HUES48 (cell line): ENCODE data around the gene ISOC2.

Experiments used
- H3K27ac ChIP-seq: one replicate; pipeline ENCODE4 v1.7.0; 2013; ENCODE audit warnings: low read depth, low read length, inconsistent platforms
- H3K27me3 ChIP-seq: 2 replicates; pipeline ENCODE4 v1.6.1; 2013; ENCODE audit warnings: mild to moderate bottlenecking, low read length; ENCODE audit not compliant: control insufficient read depth, insufficient read depth
- H3K36me3 ChIP-seq: 2 replicates; pipeline ENCODE4 v1.6.1; 2013; ENCODE audit warnings: low read length; ENCODE audit not compliant: control insufficient read depth, insufficient read depth
- H3K4me1 ChIP-seq: 2 replicates; pipeline ENCODE4 v1.6.1; 2013; ENCODE audit warnings: mild to moderate bottlenecking, low read length; ENCODE audit not compliant: control insufficient read depth, insufficient read depth
- H3K4me3 ChIP-seq: 2 replicates; pipeline ENCODE4 v1.5.1; 2013; ENCODE audit warnings: mild to moderate bottlenecking, low read depth, low read length
- H3K9ac ChIP-seq: 2 replicates; pipeline ENCODE4 v1.6.1; 2013; ENCODE audit warnings: mild to moderate bottlenecking, low read depth, low read length, moderate library complexity
- H3K9me3 ChIP-seq: 2 replicates; pipeline ENCODE4 v1.6.1; 2013; ENCODE audit warnings: low read length; ENCODE audit not compliant: control insufficient read depth, insufficient read depth

The ISOC2 gene

GRCh38 chr19:55461259-55461973 lies at the start of gene ISOC2:
Gene ISOC2, minus strand, starts transcription at chr19:55461642. Its CDS starts 5,156 bp downstream, at chr19:55456486.
- Histone ChIP-seq H3K27ac (peak within 1 kb of the TSS; percentile 97), H3K4me3 (peak within 1 kb of the TSS; percentile 79), H3K27me3 (no peaks in the 10 kb centered on the region), H3K9me3 (no peaks in the 10 kb centered on the region), H3K4me1 (peaks cover 27% of the 10 kb centered on the region), H3K36me3 (0 out of 2 replicates have a peak, but pooled peaks cover 4% of the 10 kb centered on the region), H3K9ac (peak within 1 kb of the TSS; percentile 87)

GRCh38 chr19:55508120-55508519 lies 46.7 kb upstream of the ISOC2 start:
- no peaks in the 10 kb centered on the region for H3K4me1 ChIP-seq
- H3K9ac ChIP-seq, result no peak overlapping the region
- peaks cover 21% of the 10 kb centered on the region for H3K27me3 ChIP-seq

GRCh38 chr19:55504981-55505380 lies 43.5 kb upstream of the ISOC2 start:
- no peaks in the 10 kb centered on the region for H3K36me3 ChIP-seq
- no peak overlapping the region for H3K27ac ChIP-seq

More at GRCh38 chr19:55508120-55508519, 46.7 kb upstream of the ISOC2 start:
- peaks cover 2% of the 10 kb centered on the region; the same call in 1 of the 2 replicates for H3K9me3 ChIP-seq
- H3K27ac ChIP-seq, result no peak overlapping the region
- no peak overlapping the region for H3K4me3 ChIP-seq
- H3K36me3 ChIP-seq, result no peaks in the 10 kb centered on the region

GRCh38 chr19:55504252-55504603 lies 42.8 kb upstream of the ISOC2 start:
- Histone ChIP-seq H3K4me3 (no peak overlapping the region), H3K4me1 (no peaks in the 10 kb centered on the region), H3K9me3 (peaks cover 3% of the 10 kb centered on the region; the same call in 1 of the 2 replicates), H3K36me3 (no peaks in the 10 kb centered on the region), H3K9ac (no peak overlapping the region), H3K27me3 (peaks cover 37% of the 10 kb centered on the region), H3K27ac (no peak overlapping the region)

More at GRCh38 chr19:55504981-55505380, 43.5 kb upstream of the ISOC2 start:
- Histone ChIP-seq H3K4me3 (no peak overlapping the region), H3K27me3 (peaks cover 37% of the 10 kb centered on the region), H3K9me3 (peaks cover 3% of the 10 kb centered on the region; the same call in 1 of the 2 replicates), H3K9ac (no peak overlapping the region), H3K4me1 (no peaks in the 10 kb centered on the region)

GRCh38 chr19:55503502-55504251 lies 42.2 kb upstream of the ISOC2 start:
- Histone ChIP-seq H3K9me3 (peaks cover 3% of the 10 kb centered on the region; the same call in 1 of the 2 replicates), H3K4me1 (no peaks in the 10 kb centered on the region), H3K36me3 (no peaks in the 10 kb centered on the region), H3K9ac (no peak overlapping the region), H3K27me3 (peaks cover 34% of the 10 kb centered on the region), H3K27ac (no peak overlapping the region), H3K4me3 (peak overlapping the region; percentile 51)

GRCh38 chr19:55503157-55503501 lies 41.7 kb upstream of the ISOC2 start:
- H3K27ac ChIP-seq, result no peak overlapping the region
- H3K27me3 ChIP-seq, result peaks cover 34% of the 10 kb centered on the region
- H3K9ac ChIP-seq, result no peak overlapping the region
- no peaks in the 10 kb centered on the region for H3K4me1 ChIP-seq
- no peak overlapping the region for H3K4me3 ChIP-seq
- H3K9me3 ChIP-seq, result peaks cover 3% of the 10 kb centered on the region; the same call in 1 of the 2 replicates
- no peaks in the 10 kb centered on the region for H3K36me3 ChIP-seq

GRCh38 chr19:55502197-55502952 lies 40.9 kb upstream of the ISOC2 start:
- H3K27ac ChIP-seq, result no peak overlapping the region
- peaks cover 34% of the 10 kb centered on the region for H3K27me3 ChIP-seq
- H3K9ac ChIP-seq, result no peak overlapping the region

GRCh38 chr19:55500368-55500952 lies 39.0 kb upstream of the ISOC2 start:
- peaks cover 34% of the 10 kb centered on the region for H3K27me3 ChIP-seq
- no peaks in the 10 kb centered on the region for H3K4me1 ChIP-seq
- H3K9me3 ChIP-seq, result peaks cover 3% of the 10 kb centered on the region; the same call in 1 of the 2 replicates
- H3K4me3 ChIP-seq, result no peak overlapping the region
- no peak overlapping the region for H3K9ac ChIP-seq
- H3K36me3 ChIP-seq, result no peaks in the 10 kb centered on the region
- no peak overlapping the region for H3K27ac ChIP-seq

More at GRCh38 chr19:55502197-55502952, 40.9 kb upstream of the ISOC2 start:
- Histone ChIP-seq H3K4me1 (no peaks in the 10 kb centered on the region), H3K9me3 (peaks cover 3% of the 10 kb centered on the region; the same call in 1 of the 2 replicates), H3K36me3 (no peaks in the 10 kb centered on the region), H3K4me3 (no peak overlapping the region)

- Histone ChIP-seq H3K4me3 (no peak overlapping the region), H3K27me3 (peaks cover 18% of the 10 kb centered on the region), H3K36me3 (no peaks in the 10 kb centered on the region), H3K4me1 (no peaks in the 10 kb centered on the region), H3K9me3 (peaks cover 3% of the 10 kb centered on the region; the same call in 1 of the 2 replicates), H3K9ac (no peak overlapping the region), H3K27ac (no peak overlapping the region)
Measured at GRCh38 chr19:55498246-55498840, 36.9 kb upstream of the ISOC2 start.

GRCh38 chr19:55497763-55498162 lies 36.3 kb upstream of the ISOC2 start:
- H3K36me3 ChIP-seq, result no peaks in the 10 kb centered on the region
- H3K27me3 ChIP-seq, result peaks cover 13% of the 10 kb centered on the region
- no peak overlapping the region for H3K27ac ChIP-seq
- H3K4me1 ChIP-seq, result no peaks in the 10 kb centered on the region
- no peak overlapping the region for H3K9ac ChIP-seq
- H3K4me3 ChIP-seq, result no peak overlapping the region
- no peaks in the 10 kb centered on the region for H3K9me3 ChIP-seq
